CD14-positive monocyte (primary cell): ENCODE measurements around the gene PFKL. TPM values are rescaled to one million over a fixed set of nuclear protein-coding genes. Genes with fewer than 3 reads are reported as not detected.

Experiments
- DNase-seq, 3 donors: peaks; one replicate each; pipeline ENCODE4 v3.0.0-alpha.2; 2011 to 2022
- H2AFZ ChIP-seq: 2 replicates; pipeline ENCODE4 v1.6.0; 2012; ENCODE audit warnings: mild to moderate bottlenecking, low read depth, low read length, inconsistent platforms; ENCODE audit not compliant: insufficient read depth, poor library complexity, severe bottlenecking
- H3K27ac ChIP-seq, 2 donors: 1 replicate in 1 of 2; 2 replicates in 1 of 2; pipeline ENCODE4 v1.5.1; 2012 to 2013; ENCODE audit warnings: low read length in 2 of 2, control low read depth in 1 of 2, inconsistent platforms in 1 of 2, low read depth in 1 of 2, mild to moderate bottlenecking in 1 of 2
- H3K27me3 ChIP-seq, 2 donors: one replicate each; pipeline versions ENCODE4 v1.6.0 to v1.6.1; 2011 to 2013; ENCODE audit warnings: low read length in 2 of 2; ENCODE audit not compliant: control insufficient read depth in 2 of 2, insufficient read depth in 2 of 2
- H3K36me3 ChIP-seq, 2 donors: replicated peaks in 1 of 2; 1 replicate in 1 of 2; 2 replicates in 1 of 2; pipeline versions ENCODE4 v1.5.1 to v1.6.1; 2012 to 2013; ENCODE audit warnings: low read length in 2 of 2, control low read depth in 1 of 2, inconsistent platforms in 1 of 2, mild to moderate bottlenecking in 1 of 2; ENCODE audit not compliant: insufficient read depth in 2 of 2, control insufficient read depth in 1 of 2
- H3K4me1 ChIP-seq, 2 donors: 1 replicate in 1 of 2; 2 replicates in 1 of 2; pipeline versions ENCODE4 v1.5.1 to v1.6.1; 2012 to 2013; ENCODE audit warnings: low read length in 2 of 2, control low read depth in 1 of 2, inconsistent platforms in 1 of 2, mild to moderate bottlenecking in 1 of 2, moderate library complexity in 1 of 2; ENCODE audit not compliant: insufficient read depth in 2 of 2, control insufficient read depth in 1 of 2
- H3K4me2 ChIP-seq: replicated peaks from 2 replicates; pipeline ENCODE3; 2012; ENCODE audit warnings: low read length, moderate library complexity, mild to moderate bottlenecking; ENCODE audit not compliant: poor library complexity, severe bottlenecking; ENCODE audit errors: extremely low read depth
- H3K4me3 ChIP-seq, 3 experiments: fragments of 200-600 bp in 1 of 3; sonication (generic) in 1 of 3; replicated peaks in 1 of 3; 1 replicate in 2 of 3; 2 replicates in 1 of 3; pipeline ENCODE4 v1.5.1; 2011 to 2013; ENCODE audit warnings: low read length in 3 of 3, mild to moderate bottlenecking in 3 of 3, control low read depth in 2 of 3, low read depth in 2 of 3, inconsistent platforms in 1 of 3, moderate library complexity in 1 of 3
- H3K79me2 ChIP-seq: 2 replicates; pipeline ENCODE4 v1.6.0; 2012; ENCODE audit warnings: mild to moderate bottlenecking, control low read depth, inconsistent platforms, low read length, moderate library complexity; ENCODE audit not compliant: insufficient read depth
- H3K9ac ChIP-seq: 2 replicates; pipeline ENCODE4 v1.6.0; 2017; ENCODE audit warnings: low read length, mild to moderate bottlenecking; ENCODE audit not compliant: insufficient read depth, poor library complexity, severe bottlenecking
- H3K9me3 ChIP-seq, 2 donors: replicated peaks in 1 of 2; 1 replicate in 1 of 2; 2 replicates in 1 of 2; pipeline versions ENCODE4 v1.5.1 to v1.6.1; 2012 to 2013; ENCODE audit warnings: low read length in 2 of 2, control low read depth in 1 of 2; ENCODE audit not compliant: control insufficient read depth in 1 of 2, insufficient read depth in 1 of 2
- H4K20me1 ChIP-seq: 2 replicates; pipeline ENCODE4 v1.6.0; 2012; ENCODE audit warnings: mild to moderate bottlenecking, low read length, control low read depth, moderate library complexity; ENCODE audit not compliant: insufficient read depth
- H3K27ac Mint-ChIP-seq, 7 donors: one replicate each; pipeline ENCODE4 v1.8.0; 2020; ENCODE audit warnings: mild to moderate bottlenecking in 7 of 7, mixed read lengths in 7 of 7, moderate library complexity in 6 of 7, inconsistent platforms in 2 of 7
- H3K27me3 Mint-ChIP-seq, 3 donors: one replicate each; pipeline ENCODE4 v1.8.0; 2021 to 2022; ENCODE audit warnings: low read depth in 3 of 3, mild to moderate bottlenecking in 3 of 3, mixed read lengths in 3 of 3, moderate library complexity in 3 of 3, inconsistent platforms in 1 of 3
- H3K36me3 Mint-ChIP-seq, 2 donors: one replicate each; pipeline ENCODE4 v1.8.0; 2020; ENCODE audit warnings: mixed read lengths in 2 of 2, inconsistent platforms in 1 of 2, mild to moderate bottlenecking in 1 of 2
- H3K4me1 Mint-ChIP-seq: one replicate; pipeline ENCODE4 v1.8.0; 2020; ENCODE audit warnings: mild to moderate bottlenecking, mixed read lengths
- H3K4me3 Mint-ChIP-seq, 2 donors: one replicate each; pipeline ENCODE4 v1.8.0; 2020; ENCODE audit warnings: mild to moderate bottlenecking in 2 of 2, mixed read lengths in 2 of 2, moderate library complexity in 1 of 2
- H3K9me3 Mint-ChIP-seq, 7 donors: one replicate each; pipeline ENCODE4 v1.8.0; 2020 to 2022; ENCODE audit warnings: mixed read lengths in 7 of 7, mild to moderate bottlenecking in 6 of 7, moderate library complexity in 6 of 7, inconsistent platforms in 2 of 7
- WGBS: methylation state at CpG from one replicate; pipeline ENCODE4 v1.1.5; 2013; ENCODE audit warnings: missing lambda C conversion rate; ENCODE audit not compliant: insufficient coverage; 5-methylcytosine and 5-hydroxymethylcytosine counted together
- intact Hi-C, 2 donors: fragments of 100-400 bp; cut with micrococcal nuclease; formaldehyde crosslinking; loops; one replicate each; pipeline versions ENCODE4 v1.15.0 to v1.15.1; 2023
- polyA plus RNA-seq, 3 donors: library from polyadenylated mRNA; depleted of rRNA in 1 of 3; unstranded in 2 of 3; stranded (reverse) in 1 of 3; fragments of 300-500 nt in 2 of 3; fragments of >200 nt in 1 of 3; fragmentation: Illumina TruSeq in 2 of 3; gene quantifications; 1 replicate in 2 of 3; 2 replicates in 1 of 3; pipeline ENCODE4 v1.2.3, GENCODE V29; 2012 to 2021
- TF ChIP-seq, protein P1 (sequence below): fragments of 200-600 bp; IDR thresholded peaks from one replicate; pipeline ENCODE4 v1.8.0; 2022; ENCODE audit warnings: antibody characterized with exemption, mild to moderate bottlenecking

Gene PFKL
- polyA plus RNA-seq, 3 donors: 105 to 133 (median 113) TPM

DNA sequence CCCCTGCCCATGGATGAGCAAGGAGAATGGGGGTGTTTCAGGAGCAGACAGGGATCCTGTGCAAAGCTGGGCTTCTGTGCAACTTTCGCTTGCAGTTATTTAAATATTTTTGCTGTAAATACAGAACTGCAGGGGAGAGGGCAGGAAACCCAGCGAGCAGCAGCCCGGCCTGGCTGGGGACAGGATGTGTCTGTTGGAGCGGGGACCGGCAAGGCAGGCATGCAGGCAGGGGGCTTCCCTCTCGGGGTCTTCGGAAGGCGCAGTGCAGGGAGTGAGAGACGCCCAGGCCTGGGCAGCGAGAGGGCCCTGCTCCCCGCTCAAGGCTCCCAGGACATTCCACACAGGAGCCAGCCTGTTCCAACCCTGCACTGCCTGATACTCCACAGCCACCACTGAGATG is 15.9 kb upstream of the PFKL start:
- no peak overlapping the region for H3K4me3 ChIP-seq
- Mint-ChIP-seq H3K4me3 (no peak overlapping the region), H3K4me1 (peaks cover 12% of the 10 kb centered on the region), H3K36me3 (no peaks in the 10 kb centered on the region), H3K9me3 (peaks cover 0 to 3% (median 0%) of the 10 kb centered on the region in 7 donors), H3K27ac (no peak overlapping the region), H3K27me3 (peaks cover 8 to 43% (median 10%) of the 10 kb centered on the region in 3 donors)
- TF ChIP-seq, protein P1, sequence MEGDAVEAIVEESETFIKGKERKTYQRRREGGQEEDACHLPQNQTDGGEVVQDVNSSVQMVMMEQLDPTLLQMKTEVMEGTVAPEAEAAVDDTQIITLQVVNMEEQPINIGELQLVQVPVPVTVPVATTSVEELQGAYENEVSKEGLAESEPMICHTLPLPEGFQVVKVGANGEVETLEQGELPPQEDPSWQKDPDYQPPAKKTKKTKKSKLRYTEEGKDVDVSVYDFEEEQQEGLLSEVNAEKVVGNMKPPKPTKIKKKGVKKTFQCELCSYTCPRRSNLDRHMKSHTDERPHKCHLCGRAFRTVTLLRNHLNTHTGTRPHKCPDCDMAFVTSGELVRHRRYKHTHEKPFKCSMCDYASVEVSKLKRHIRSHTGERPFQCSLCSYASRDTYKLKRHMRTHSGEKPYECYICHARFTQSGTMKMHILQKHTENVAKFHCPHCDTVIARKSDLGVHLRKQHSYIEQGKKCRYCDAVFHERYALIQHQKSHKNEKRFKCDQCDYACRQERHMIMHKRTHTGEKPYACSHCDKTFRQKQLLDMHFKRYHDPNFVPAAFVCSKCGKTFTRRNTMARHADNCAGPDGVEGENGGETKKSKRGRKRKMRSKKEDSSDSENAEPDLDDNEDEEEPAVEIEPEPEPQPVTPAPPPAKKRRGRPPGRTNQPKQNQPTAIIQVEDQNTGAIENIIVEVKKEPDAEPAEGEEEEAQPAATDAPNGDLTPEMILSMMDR: no peak
- no peak overlapping the region for H3K27ac ChIP-seq
- H2AFZ ChIP-seq: no peak overlapping the region
- H3K36me3 ChIP-seq: no peaks in the 10 kb centered on the region
- no peaks in the 10 kb centered on the region for H4K20me1 ChIP-seq
- H3K79me2 ChIP-seq: no peaks in the 10 kb centered on the region
- no peaks in the 10 kb centered on the region for H3K4me1 ChIP-seq
- H3K27me3 ChIP-seq: peaks cover 0 to 3% of the 10 kb centered on the region in 2 donors
- intact Hi-C loops: no loop called here
- no peak overlapping the region for H3K4me2 ChIP-seq
- no peak overlapping the region for H3K9ac ChIP-seq
- no peaks in the 10 kb centered on the region for H3K9me3 ChIP-seq
- DNase-seq: no peak
- 7% methylated on average over 8 of the region's 11 CpGs for WGBS

DNA sequence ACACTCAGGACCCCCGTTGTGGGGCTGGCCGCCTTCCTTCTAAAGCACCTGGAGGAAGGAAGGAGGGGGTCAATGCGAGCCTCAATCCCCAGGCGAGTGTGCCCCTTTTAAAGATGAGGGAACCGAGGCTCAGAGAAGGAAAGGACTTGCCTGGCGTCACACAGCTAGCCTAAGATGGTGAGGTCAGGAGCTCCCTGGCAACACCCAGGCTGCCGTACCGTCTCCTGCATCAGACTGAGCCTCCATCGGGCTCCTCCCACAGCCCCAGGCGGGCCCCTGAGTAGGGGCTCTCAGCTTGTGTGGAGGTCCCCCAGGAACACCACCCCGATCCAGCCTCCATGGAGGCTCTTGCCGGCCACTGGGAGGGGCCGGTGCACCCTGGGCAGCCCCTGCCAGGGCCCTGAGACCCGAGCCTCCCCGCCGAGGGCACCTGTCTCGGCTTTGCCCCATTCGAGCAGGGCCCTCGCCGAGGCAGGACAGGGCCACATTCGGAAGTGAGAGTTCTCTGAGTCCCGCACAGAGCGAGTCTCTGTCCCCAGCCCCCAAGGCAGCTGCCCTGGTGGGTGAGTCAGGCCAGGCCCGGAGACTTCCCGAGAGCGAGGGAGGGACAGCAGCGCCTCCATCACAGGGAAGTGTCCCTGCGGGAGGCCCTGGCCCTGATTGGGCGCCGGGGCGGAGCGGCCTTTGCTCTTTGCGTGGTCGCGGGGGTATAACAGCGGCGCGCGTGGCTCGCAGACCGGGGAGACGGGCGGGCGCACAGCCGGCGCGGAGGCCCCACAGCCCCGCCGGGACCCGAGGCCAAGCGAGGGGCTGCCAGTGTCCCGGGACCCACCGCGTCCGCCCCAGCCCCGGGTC is 14.5 kb upstream of the PFKL start, which contains the start of gene AIRE:
Gene AIRE, plus strand, starts transcription at position 739 of the 855 bp plus-strand sequence. CDS start 131 bp downstream, outside the sequence.
- no peaks in the 10 kb centered on the region for H4K20me1 ChIP-seq
- H3K4me1 Mint-ChIP-seq: peaks cover 12% of the 10 kb centered on the region
- no peaks in the 10 kb centered on the region for H3K36me3 ChIP-seq
- intact Hi-C loops: no loop called here
- TF ChIP-seq, protein P1: no peak
- H3K36me3 Mint-ChIP-seq: no peaks in the 10 kb centered on the region
- H3K9me3 ChIP-seq: no peaks in the 10 kb centered on the region
- H3K9me3 Mint-ChIP-seq: peaks cover 0 to 3% (median 0%) of the 10 kb centered on the region in 7 donors
- H3K4me1 ChIP-seq: no peaks in the 10 kb centered on the region
- no peak within 1 kb of the TSS for H3K27ac ChIP-seq
- H3K27me3 ChIP-seq: peaks cover 0 to 3% of the 10 kb centered on the region in 2 donors
- no peak within 1 kb of the TSS for H2AFZ ChIP-seq
- peaks cover 8 to 43% (median 10%) of the 10 kb centered on the region in 3 donors for H3K27me3 Mint-ChIP-seq
- H3K9ac ChIP-seq: no peak within 1 kb of the TSS
- no peak within 1 kb of the TSS for H3K4me2 ChIP-seq
- no peaks in the 10 kb centered on the region for H3K79me2 ChIP-seq
- peak in 1 of 3 donors; percentile 41 for DNase-seq
- no peak within 1 kb of the TSS for H3K4me3 ChIP-seq
- 58% methylated on average over 53 of the region's 56 CpGs for WGBS
- H3K27ac Mint-ChIP-seq: no peak within 1 kb of the TSS
- H3K4me3 Mint-ChIP-seq: no peak within 1 kb of the TSS
